Hypothalamus (tissue), 51 donors: ENCODE measurements around the gene PLXNA2.

ENCODE experiments used
- DNase-seq, 51 donors: peaks; one replicate each; lab custom pipeline; 2025; lab: John Stamatoyannopoulos, UW

Gene PLXNA2

GRCh38 chr1:208185801-208186231 is 58.4 kb downstream of the PLXNA2 start:
- peak in 1 of 51 donors; percentile 36 for DNase-seq

DNA sequence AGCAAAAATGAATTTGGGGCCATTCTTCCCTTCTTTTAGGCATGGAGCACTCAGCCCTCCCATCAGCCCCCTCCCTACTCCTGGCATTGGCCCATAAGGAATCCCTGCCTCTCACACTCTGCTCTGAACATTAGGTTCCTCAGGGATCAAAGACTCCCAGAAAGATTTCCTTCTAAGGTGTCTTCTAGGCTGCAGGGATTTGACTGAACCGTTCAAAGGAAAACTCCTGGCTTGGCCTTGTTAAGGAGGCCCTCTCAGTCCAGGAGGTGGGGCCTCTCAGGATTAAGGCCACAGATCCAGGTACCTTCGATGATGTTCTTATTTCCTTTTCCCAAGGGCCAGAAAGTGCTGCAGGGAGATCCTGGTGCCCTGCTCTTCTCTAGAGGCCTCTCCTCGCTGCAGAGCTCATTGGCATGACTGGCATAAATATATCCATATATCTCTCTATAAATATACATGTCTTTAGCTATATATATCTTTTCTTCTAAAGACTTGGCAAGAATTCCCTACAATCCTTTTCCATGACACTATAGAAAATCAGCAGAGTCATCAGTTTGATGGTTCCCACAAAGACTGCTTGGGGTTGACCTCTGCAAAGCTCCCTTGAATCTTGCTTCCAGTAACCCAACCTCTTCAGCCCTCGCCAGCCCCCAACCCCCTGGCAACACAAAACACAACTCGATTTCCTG is 59.1 kb downstream of the PLXNA2 start:
- no peak for DNase-seq

DNA sequence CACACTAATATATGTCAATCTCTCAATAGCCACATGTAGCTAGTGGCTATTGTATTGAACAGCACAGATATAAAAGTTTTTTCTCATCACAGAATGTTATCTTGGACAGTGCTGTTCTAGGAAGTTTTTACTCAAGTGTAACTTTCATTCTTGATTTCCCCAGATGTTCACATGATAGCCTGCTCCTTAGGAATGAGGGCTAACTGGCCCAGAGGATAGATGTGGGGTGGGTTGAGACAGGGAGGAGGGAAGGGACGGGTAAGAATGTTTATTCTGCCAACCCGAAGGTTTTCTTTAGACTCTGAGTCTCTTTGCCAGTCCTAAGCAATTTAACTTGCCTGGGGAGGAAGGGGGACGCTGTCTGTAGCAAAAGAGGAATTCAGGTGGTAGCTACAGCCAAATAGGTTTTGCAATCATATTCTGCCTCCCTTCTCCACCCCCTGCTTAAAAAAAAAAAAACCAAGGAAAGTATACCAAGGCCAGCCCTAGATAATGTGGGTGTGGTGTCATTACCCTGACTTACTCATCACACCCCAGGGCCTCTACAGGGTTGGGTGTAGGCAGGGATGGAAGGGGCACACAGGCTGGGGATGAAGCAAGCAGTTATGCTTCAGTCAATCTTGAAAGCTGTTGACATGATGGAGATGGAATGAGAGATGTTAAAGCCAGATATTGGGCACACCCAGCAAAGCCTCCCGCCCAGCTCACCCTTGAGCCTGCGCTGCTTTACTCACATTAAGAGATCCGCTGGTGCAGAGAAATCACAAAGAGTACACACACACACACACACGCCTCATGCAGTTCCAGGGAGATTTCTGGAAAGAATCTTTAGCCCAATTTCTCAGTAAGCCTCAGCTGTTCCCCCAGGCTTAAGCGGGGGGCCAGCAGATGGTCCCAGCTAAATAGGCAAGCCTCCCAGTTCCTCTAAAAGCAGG is 59.9 kb downstream of the PLXNA2 start:
- no peak for DNase-seq

GRCh38 chr1:208182880-208183645 is 61.1 kb downstream of the PLXNA2 start:
- no peak for DNase-seq

- no peak for DNase-seq
Measured at GRCh38 chr1:208181364-208181763, 62.8 kb downstream of the PLXNA2 start.

DNA sequence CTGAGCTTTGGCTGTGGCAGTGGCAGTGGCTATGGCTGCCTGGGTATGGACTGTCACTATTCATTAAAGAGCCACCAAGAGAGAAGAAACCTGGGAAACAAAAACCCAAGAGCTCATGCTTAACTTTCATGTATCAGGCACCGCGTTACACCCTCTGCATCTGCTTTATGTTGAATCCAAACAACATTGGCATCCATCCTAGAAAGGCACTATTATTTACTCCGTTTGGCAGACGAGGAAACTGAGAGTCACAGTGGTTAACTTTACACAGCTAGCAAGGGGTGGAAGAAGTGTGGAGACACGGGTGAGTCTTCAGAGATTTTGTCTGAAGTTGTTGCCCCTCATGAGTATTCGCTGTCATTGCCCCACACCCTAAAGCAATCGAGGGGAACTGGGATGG is 63.8 kb downstream of the PLXNA2 start:
- no peak for DNase-seq

DNA sequence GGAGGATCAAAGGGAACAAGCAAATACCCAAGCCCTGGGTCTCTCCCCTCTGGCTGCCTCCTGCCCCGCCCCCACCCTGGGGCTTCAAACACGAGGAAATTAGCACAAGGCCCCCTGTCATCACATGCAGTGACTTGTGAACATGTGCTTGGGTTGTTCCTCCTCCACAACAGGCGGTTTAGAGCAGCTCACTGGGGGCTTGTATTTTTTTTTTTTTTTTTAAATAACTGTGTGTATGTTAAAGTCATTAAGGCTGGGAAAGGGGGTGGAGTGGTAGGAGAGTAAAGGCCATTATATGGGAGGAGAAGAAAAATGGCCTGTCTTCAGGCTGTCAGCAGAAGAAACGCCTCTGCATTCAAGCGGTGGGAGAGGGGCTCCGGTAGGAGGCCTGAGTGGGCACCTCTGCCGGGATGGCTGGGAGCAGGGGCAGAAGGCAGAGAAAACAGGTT is 64.2 kb downstream of the PLXNA2 start:
- no peak for DNase-seq

DNA sequence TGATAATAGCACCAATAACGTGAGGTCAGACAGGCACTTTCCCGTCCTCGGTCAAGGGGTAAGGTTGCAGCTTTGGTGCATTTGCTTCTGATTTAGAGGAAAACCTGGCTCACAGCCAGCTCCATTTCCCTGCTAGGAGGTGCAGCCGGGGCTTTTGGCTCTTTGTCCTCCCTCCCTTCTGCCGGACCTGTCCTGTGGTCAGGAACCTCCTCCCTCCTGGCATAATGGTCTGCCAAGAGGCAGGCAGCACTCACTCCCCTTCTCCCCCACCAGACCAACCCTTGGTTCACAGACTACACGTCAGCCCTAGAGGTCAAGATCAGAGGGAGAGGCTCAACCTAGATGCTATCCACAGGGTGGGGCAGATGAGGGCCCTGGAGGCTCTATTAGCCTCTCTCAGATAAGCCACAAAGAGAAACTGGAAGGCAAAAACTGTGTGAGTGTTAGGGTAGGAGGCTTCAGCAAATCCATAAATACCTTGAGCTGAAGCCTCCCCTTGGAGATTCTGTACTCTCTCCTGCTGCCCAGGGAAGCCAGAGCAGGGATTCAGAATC is 64.8 kb downstream of the PLXNA2 start:
- no peak for DNase-seq

- peak in 1 of 51 donors; percentile 23 for DNase-seq
Measured at GRCh38 chr1:208178091-208178529, 66.1 kb downstream of the PLXNA2 start.

DNA sequence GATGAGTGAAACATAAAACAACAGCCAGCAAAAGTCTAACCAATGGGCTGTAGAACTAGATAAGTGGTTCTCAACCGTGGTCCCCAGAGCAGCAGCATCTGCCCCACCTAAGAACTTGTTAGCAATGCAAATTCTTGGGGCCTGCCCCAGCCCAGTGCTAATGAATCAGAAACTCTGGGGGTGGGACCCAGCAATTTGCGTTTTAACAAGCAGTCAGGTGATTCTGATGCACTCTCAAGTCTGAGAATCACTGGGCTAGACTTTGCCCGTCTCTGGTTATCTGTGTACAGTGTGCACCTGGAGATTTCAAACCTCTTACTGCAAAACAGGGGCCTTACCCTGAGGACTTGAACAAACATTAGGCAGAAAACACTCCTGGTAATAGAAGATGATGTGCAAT is 66.5 kb downstream of the PLXNA2 start:
- peak in 1 of 51 donors; percentile 16 for DNase-seq

GRCh38 chr1:208176649-208177048 is 67.5 kb downstream of the PLXNA2 start:
- DNase-seq = no peak

GRCh38 chr1:208175508-208175895 is 68.7 kb downstream of the PLXNA2 start:
- no peak for DNase-seq

DNA sequence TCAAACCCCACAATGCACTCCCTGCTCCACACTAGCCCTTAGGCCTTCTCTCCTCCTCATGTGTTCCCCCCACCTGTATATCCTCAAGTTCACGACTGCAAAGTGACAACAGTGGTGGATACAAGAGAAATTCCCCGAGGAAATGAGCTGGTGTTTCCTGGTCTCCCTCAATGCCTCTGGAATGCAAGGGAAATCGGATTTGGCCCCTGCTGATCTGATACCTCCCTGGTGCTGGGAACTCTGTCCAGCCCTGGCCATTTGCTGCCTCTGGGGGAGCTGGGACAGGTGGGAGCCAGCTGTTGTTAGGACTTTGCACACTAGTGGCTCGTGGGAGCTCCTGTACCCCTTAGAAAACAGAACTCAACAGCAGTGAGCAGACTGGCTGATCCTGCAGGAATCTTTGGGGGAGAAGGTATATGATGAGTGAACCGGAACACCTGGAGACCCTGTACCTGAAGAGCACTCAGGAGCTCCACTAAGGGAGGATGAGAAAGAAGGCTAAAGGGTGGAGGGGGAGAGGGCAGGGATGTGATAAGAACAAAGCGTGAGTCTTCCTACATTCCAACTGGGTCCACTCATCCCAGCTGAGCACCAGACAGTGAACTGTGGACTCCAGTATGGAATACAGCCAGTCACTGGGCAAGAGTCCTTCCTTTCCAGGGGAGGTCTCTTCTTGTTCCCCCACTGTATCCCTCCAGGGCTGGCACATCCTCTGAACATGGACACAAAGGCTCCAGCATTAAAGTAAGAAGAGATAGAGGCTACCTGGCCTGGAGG is 69.3 kb downstream of the PLXNA2 start:
- no peak for DNase-seq

DNA sequence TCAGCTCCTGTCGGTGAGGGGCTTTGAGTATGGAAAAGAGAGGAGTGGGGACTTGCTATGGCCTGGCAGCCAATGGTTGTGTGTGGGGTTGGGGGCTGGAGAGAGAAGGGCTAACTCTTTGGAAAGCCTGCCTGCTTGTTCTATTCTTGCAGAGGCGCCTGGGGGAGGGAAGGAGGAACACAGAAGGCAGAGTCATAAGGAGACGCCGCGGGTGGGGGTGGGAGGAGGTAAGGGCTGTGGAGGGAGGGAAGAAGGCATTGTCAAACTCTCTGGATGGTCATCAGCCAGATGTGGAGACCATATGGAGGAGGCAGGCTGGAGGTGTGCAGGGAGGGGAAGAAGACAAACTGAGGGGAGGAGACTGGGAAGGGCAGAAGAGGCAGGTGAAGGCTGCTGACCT is 70.0 kb downstream of the PLXNA2 start:
- peak in 1 of 51 donors; percentile 50 for DNase-seq

DNA sequence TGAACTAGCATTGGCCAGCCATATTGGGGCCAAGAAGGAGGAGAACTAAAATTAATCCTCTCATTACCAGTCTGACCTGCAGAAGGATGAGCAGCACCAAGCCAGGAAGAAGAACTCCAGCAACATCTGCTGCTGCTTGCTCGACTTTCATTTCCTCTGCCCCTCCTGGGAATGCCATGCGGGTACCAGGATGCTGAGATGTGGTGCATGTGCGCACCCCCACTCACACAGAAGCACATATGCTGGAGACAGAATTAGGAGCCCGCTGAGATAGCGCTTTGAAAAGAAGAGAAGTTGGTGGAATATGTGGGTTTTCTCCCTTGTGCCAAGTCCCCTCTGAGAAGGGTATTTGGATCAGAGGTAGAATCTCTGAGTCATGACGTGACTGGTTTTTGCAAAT is 70.4 kb downstream of the PLXNA2 start:
- DNase-seq = no peak

DNA sequence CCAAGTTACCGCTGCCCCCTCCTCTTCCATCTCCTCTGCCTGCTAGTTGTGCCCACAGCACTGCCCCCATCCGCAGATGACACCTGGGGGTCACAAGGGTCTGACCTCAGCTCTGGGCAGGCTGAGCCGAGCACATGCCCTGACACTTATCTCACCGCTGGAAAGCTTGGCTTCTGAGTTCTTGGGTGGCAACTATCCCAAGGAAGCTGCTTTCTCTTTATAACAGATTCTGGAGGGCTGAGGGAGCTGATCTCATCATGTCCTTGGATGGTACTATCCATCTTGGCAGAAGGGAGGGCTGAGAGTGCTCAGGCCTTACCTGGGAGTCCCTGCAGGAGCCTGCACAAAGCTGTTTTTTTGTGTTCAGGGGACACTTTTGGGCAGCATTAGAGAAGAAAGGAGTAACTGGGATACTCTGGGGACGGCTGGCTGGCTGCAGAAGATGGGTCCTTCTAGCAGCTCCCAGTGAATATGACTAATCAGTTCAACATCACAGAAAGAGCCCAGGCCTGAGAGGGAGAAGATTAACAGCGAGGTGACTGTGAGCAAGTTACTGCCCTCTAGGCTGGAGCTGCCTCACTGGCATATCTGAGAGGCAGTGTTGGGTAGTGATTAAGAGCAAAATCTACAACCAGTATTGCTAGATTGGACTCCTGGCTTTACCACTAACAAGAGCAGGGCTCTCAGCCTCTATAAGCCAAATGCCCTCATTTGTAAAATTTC is 71.6 kb downstream of the PLXNA2 start:
- no peak for DNase-seq

GRCh38 chr1:208171616-208172422 is 72.4 kb downstream of the PLXNA2 start:
- DNase-seq = no peak

GRCh38 chr1:208170252-208170651 is 73.9 kb downstream of the PLXNA2 start:
- peak in 31 of 51 donors; percentile 4 to 70 (median 45) for DNase-seq
